ENCODE results near the gene TNFSF13. TPM values are rescaled to one million over a fixed set of nuclear protein-coding genes. Genes with fewer than 3 reads are reported as not detected.

The TNFSF13 gene
- total RNA-seq, 4 donors from 2014 or later, result 9.6 to 26.6 (median 15.5) TPM

DNA sequence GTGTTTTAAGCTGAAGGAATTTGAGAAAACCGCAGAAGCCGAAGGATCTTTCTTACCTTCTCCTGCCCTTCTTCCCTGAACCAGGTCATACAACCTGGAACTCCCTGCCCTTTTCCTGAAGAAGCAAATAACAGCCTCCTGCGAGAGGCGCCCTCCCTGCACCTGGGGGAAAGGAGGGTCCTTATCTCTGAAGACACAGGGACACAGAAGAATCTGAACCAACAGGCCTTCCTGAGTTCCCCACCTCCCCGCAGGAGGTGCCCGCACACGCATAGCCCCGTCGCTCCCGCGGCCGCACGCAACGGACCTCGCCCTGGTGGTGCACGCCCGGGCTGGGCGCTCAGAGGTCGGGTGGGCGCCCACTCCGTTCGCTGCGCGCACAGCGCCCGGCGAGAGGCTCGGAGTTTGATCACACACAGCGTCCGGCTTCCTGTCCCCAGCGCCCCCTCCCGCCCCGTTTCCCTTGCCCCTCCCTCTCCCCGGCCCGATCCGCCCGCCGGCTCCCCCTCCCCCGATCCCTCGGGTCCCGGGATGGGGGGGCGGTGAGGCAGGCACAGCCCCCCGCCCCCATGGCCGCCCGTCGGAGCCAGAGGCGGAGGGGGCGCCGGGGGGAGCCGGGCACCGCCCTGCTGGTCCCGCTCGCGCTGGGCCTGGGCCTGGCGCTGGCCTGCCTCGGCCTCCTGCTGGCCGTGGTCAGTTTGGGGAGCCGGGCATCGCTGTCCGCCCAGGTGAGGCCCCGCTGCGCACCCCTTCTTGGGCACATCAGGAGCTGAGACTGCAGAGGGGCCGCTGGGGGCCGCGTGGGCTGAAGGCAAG is 9.8 kb upstream of the TNFSF13 start, which contains the start of gene TNFSF12:
Gene TNFSF12 (plus strand): TSS at position 474 of the 816 bp plus-strand sequence. CDS start 96 bp downstream, at position 570.
- peak in 1 of 2 donors; percentile 84 for DNase-seq (ENCODE audit: low spot score in 2 of 2)
- Histone ChIP-seq H3K4me1 (peaks cover 24% of the 10 kb centered on the region), H3K4me3 (peak within 1 kb of the TSS; percentile 68), H3K9me3 (no peaks in the 10 kb centered on the region), H3K36me3 (peaks cover 9% of the 10 kb centered on the region), H3K27me3 (no peaks in the 10 kb centered on the region), H3K27ac (peak within 1 kb of the TSS; percentile 78)
- TF ChIP-seq POLR2A (IDR thresholded peaks at IDR 0.05), result no peak
- TF ChIP-seq POLR2AphosphoS5 (IDR thresholded peaks at IDR 0.05), result no peak
- TF ChIP-seq, protein P1, sequence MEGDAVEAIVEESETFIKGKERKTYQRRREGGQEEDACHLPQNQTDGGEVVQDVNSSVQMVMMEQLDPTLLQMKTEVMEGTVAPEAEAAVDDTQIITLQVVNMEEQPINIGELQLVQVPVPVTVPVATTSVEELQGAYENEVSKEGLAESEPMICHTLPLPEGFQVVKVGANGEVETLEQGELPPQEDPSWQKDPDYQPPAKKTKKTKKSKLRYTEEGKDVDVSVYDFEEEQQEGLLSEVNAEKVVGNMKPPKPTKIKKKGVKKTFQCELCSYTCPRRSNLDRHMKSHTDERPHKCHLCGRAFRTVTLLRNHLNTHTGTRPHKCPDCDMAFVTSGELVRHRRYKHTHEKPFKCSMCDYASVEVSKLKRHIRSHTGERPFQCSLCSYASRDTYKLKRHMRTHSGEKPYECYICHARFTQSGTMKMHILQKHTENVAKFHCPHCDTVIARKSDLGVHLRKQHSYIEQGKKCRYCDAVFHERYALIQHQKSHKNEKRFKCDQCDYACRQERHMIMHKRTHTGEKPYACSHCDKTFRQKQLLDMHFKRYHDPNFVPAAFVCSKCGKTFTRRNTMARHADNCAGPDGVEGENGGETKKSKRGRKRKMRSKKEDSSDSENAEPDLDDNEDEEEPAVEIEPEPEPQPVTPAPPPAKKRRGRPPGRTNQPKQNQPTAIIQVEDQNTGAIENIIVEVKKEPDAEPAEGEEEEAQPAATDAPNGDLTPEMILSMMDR (IDR thresholded peaks at IDR 0.05), result no peak
- TF ChIP-seq EP300 (IDR thresholded peaks at IDR 0.05), result no peak
- WGBS, result 2% methylated on average over 21 of the region's 65 CpGs

DNA sequence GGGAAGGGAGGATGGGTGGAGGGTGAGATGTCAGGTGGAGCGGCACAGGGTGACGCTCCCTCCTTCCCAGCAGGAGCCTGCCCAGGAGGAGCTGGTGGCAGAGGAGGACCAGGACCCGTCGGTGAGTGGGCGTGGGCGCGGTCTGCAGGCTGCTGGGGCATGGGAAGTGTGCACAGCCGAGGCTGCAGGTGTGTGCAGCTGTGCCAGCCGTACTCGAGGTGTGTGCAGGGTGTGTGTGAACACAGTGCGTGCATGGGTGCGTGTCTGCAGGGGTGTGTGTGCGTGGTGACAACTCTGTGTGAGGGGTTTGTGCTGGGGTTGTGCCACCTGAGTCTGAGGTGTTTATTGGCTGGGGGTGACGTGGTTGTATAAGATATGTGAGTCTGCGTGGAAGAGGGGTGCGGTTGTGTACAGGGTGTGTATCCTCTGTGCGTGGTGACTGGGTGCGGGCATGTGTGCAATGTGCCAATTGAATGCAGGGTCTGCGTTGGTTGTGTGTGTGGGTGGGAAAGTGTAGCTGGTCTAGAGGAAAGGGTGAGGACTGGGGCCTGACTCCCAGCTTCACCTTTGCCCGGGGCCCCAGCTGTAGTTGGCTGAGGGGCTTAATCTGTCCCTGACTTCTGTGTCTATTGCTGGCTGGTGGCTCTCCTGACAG is 9.0 kb upstream of the TNFSF13 start:
- 14% methylated on average over 20 of the region's 20 CpGs for WGBS
- no peaks in the 10 kb centered on the region for H3K27me3 ChIP-seq
- H3K4me1 ChIP-seq, result peaks cover 24% of the 10 kb centered on the region
- H3K27ac ChIP-seq, result peak overlapping the region; percentile 78
- H3K4me3 ChIP-seq, result peak overlapping the region; percentile 68
- no peaks in the 10 kb centered on the region for H3K9me3 ChIP-seq
- TF ChIP-seq, protein P1 (IDR thresholded peaks at IDR 0.05), result no peak
- no peak for TF ChIP-seq EP300 (IDR thresholded peaks at IDR 0.05)
- no peak for TF ChIP-seq POLR2A (IDR thresholded peaks at IDR 0.05)
- no peak for TF ChIP-seq POLR2AphosphoS5 (IDR thresholded peaks at IDR 0.05)
- peaks cover 9% of the 10 kb centered on the region for H3K36me3 ChIP-seq
- peak in 1 of 2 donors; percentile 69 for DNase-seq (ENCODE audit: low spot score in 2 of 2)

DNA sequence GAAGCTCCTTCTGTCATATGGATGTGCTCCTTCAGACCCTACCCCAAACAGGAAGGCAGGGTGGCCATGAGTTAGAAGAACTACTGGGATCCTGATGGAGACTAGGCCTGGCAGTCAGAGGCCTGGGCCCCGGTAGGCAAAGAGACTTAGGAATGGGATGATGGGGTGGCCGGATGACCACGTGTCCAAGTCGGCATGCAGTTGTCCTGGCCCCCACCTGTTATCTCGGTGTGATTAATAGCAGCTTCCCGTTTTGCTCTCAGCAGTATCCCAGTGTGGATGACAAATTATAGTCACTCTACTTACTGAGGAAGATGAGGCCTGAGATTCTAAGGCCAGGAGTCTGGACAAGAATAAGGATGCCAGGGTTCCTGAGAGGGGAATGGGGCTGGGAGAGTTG is 8.2 kb upstream of the TNFSF13 start:
- no peak overlapping the region for H3K27ac ChIP-seq
- no peaks in the 10 kb centered on the region for H3K9me3 ChIP-seq
- 77% methylated on average over 5 of the region's 6 CpGs for WGBS
- H3K27me3 ChIP-seq, result no peaks in the 10 kb centered on the region
- peaks cover 9% of the 10 kb centered on the region for H3K36me3 ChIP-seq
- H3K4me3 ChIP-seq, result no peak overlapping the region
- TF ChIP-seq POLR2AphosphoS5 (IDR thresholded peaks at IDR 0.05), result no peak
- no peak for TF ChIP-seq POLR2A (IDR thresholded peaks at IDR 0.05)
- no peak for TF ChIP-seq EP300 (IDR thresholded peaks at IDR 0.05)
- TF ChIP-seq, protein P1 (IDR thresholded peaks at IDR 0.05), result no peak
- peaks cover 24% of the 10 kb centered on the region for H3K4me1 ChIP-seq
- DNase-seq (ENCODE audit: low spot score in 2 of 2), result no peak

DNA sequence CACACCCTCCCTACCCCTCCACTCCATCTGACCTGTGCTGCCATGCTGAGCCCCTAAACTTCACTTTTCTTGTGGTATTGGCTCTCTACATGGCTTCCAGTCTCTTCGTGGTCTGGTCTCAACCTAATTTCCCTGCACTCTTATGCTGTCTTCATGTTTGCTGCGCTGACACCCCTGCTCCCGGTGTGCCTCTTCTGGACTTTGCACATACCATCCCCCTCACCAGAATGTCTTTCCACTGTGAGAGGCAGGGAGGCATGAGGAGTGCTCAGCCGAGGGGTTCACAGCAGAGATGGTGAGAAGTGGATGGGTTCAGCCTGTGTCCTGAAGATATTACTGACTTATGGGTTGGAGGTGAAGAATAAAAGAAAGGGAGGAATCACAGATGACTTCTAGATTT is 7.2 kb upstream of the TNFSF13 start:
- Histone ChIP-seq H3K27ac (no peak overlapping the region), H3K4me1 (peaks cover 24% of the 10 kb centered on the region)

More for the DNA sequence above, 7.2 kb upstream of the TNFSF13 start:
- no peaks in the 10 kb centered on the region for H3K9me3 ChIP-seq
- TF ChIP-seq, protein P1 (IDR thresholded peaks at IDR 0.05), result no peak
- TF ChIP-seq POLR2AphosphoS5 (IDR thresholded peaks at IDR 0.05) (no peak), EP300 (IDR thresholded peaks at IDR 0.05) (no peak), POLR2A (IDR thresholded peaks at IDR 0.05) (no peak)
- peaks cover 9% of the 10 kb centered on the region for H3K36me3 ChIP-seq
- no peak overlapping the region for H3K4me3 ChIP-seq
- H3K27me3 ChIP-seq, result no peaks in the 10 kb centered on the region
- WGBS, result 92% methylated on average over 4 of the region's 4 CpGs
- DNase-seq (ENCODE audit: low spot score in 2 of 2), result no peak

All from suprapubic skin (tissue), 4 donors.